Skin of body (tissue), 3 donors: Measurements from ENCODE around the gene EHD1. TPM values are rescaled to one million over a fixed set of nuclear protein-coding genes. Genes with fewer than 3 reads are reported as not detected.

Experiments
- DNase-seq: peaks from one replicate; lab custom pipeline; 2025; lab: John Stamatoyannopoulos, UW
- small RNA-seq: library from RNA; depleted of rRNA; stranded (forward); fragments of <200 nt; gene quantifications from one replicate; pipeline ENCODE3, GENCODE V24; 2014; ENCODE audit warnings: low replicate concordance
- total RNA-seq: library from RNA; depleted of rRNA; stranded (reverse); fragments of >200 nt; gene quantifications from one replicate; pipeline ENCODE4 v1.2.3, GENCODE V29; 2014

The EHD1 gene
- total RNA-seq, 1 donor from 2014 or later: 27.1 TPM

GRCh38 chr11:64802370-64803157 lies 75.9 kb downstream of the EHD1 start:
- DNase-seq: no peak

Small RNA genes within 50 kb of the gene (small RNA-seq; reads per million reads assigned to genes)
- not detected for gene MIR6749
- 0.07 reads per million for gene MIR6750

Other genes starting within 250 kb of the EHD1 start
- 8.5 TPM for gene NRXN2, start 155.4 kb downstream of the EHD1 start, total RNA-seq
- 5.1 TPM for gene RASGRP2, start 134.5 kb downstream of the EHD1 start, total RNA-seq
- gene PYGM, start 118.6 kb downstream of the EHD1 start, total RNA-seq: 45.7 TPM
- gene SF1, start 100.1 kb downstream of the EHD1 start, total RNA-seq: 154 TPM
- 8.2 TPM for gene MAP4K2, start 75.4 kb downstream of the EHD1 start, total RNA-seq
- 11.7 TPM for gene MEN1, start 68.1 kb downstream of the EHD1 start, total RNA-seq
- 9.7 TPM for gene CDC42BPG, start 34.0 kb downstream of the EHD1 start, total RNA-seq
- gene ATG2A, start 38.6 kb upstream of the EHD1 start, total RNA-seq: 8.1 TPM
- gene PPP2R5B, start 46.1 kb upstream of the EHD1 start, total RNA-seq: 5.5 TPM
- not detected for gene GPHA2, start 57.3 kb upstream of the EHD1 start, total RNA-seq
- not detected for gene MAJIN, start 93.5 kb upstream of the EHD1 start, total RNA-seq
- gene BATF2, start 118.3 kb upstream of the EHD1 start, total RNA-seq: 0.20 TPM
- 43.3 TPM for gene ARL2, start 135.5 kb upstream of the EHD1 start, total RNA-seq
- gene SNX15, start 148.8 kb upstream of the EHD1 start, total RNA-seq: 8.6 TPM
- 3.5 TPM for gene SAC3D1, start 162.6 kb upstream of the EHD1 start, total RNA-seq
- 9.0 TPM for gene NAALADL1, start 179.9 kb upstream of the EHD1 start, total RNA-seq
- 4.1 TPM for gene CDCA5, start 205.4 kb upstream of the EHD1 start, total RNA-seq
- gene ZFPL1, start 205.6 kb upstream of the EHD1 start, total RNA-seq: 20.5 TPM
- 93.3 TPM for gene VPS51, start 217.6 kb upstream of the EHD1 start, total RNA-seq
- 31.4 TPM for gene TM7SF2, start 233.3 kb upstream of the EHD1 start, total RNA-seq
- 3.3 TPM for gene ZNHIT2, start 239.1 kb upstream of the EHD1 start, total RNA-seq
- gene FAU, start 243.5 kb upstream of the EHD1 start, total RNA-seq: 353 TPM
- gene MRPL49, start 243.7 kb upstream of the EHD1 start, total RNA-seq: 35.5 TPM